Mesenchymal stem cell (in vitro differentiated cells and primary cell): ENCODE data around the gene RBM20.

Experiments
- DNase-seq: peaks from one replicate; pipeline ENCODE4 v3.0.0-alpha.2; 2013
- H2AFZ ChIP-seq: one replicate; pipeline ENCODE4 v1.6.1; 2013; ENCODE audit warnings: low read depth, mild to moderate bottlenecking, control low read depth, inconsistent platforms, low read length, moderate library complexity
- H2AK5ac ChIP-seq: 2 replicates; pipeline ENCODE4 v1.6.1; 2013; ENCODE audit warnings: low read length, moderate library complexity, mild to moderate bottlenecking, inconsistent platforms; ENCODE audit not compliant: severe bottlenecking
- H2BK120ac ChIP-seq: one replicate; pipeline ENCODE4 v1.6.1; 2013; ENCODE audit warnings: low read depth, mild to moderate bottlenecking, inconsistent platforms, low read length, moderate library complexity
- H2BK12ac ChIP-seq, 2 experiments: one replicate each; pipeline ENCODE4 v1.6.1; 2013; ENCODE audit warnings: inconsistent platforms in 2 of 2, low read length in 2 of 2, mild to moderate bottlenecking in 2 of 2, moderate library complexity in 2 of 2, control low read depth in 1 of 2
- H2BK15ac ChIP-seq: one replicate; pipeline ENCODE4 v1.6.1; 2013; ENCODE audit warnings: mild to moderate bottlenecking, low read depth, inconsistent platforms; ENCODE audit not compliant: poor library complexity, severe bottlenecking
- H2BK5ac ChIP-seq: 2 replicates; pipeline ENCODE4 v1.6.1; 2013; ENCODE audit warnings: low read depth, mild to moderate bottlenecking, low read length, control low read depth, inconsistent platforms; ENCODE audit not compliant: poor library complexity, severe bottlenecking
- H3K14ac ChIP-seq, 2 experiments: one replicate each; pipeline ENCODE4 v1.6.1; 2013; ENCODE audit warnings: inconsistent platforms in 2 of 2, low read length in 2 of 2, control low read depth in 1 of 2, mild to moderate bottlenecking in 1 of 2, moderate library complexity in 1 of 2
- H3K18ac ChIP-seq, 2 experiments: one replicate each; pipeline ENCODE4 v1.6.1; 2013; ENCODE audit warnings: inconsistent platforms in 2 of 2, low read length in 2 of 2, control low read depth in 1 of 2, low read depth in 1 of 2, mild to moderate bottlenecking in 1 of 2
- H3K23ac ChIP-seq, 2 experiments: one replicate each; pipeline ENCODE4 v1.6.1; 2013; ENCODE audit warnings: inconsistent platforms in 2 of 2, low read length in 2 of 2, mild to moderate bottlenecking in 2 of 2, moderate library complexity in 2 of 2, control low read depth in 1 of 2
- H3K27ac ChIP-seq: 2 replicates; pipeline ENCODE4 v1.5.1; 2013; ENCODE audit warnings: mild to moderate bottlenecking, moderate library complexity, low read length, control low read depth, inconsistent platforms; ENCODE audit not compliant: poor library complexity, severe bottlenecking
- H3K27me3 ChIP-seq, 2 experiments: 2 replicates each; pipeline versions ENCODE4 v1.6.1 to v1.7.0; 2013; ENCODE audit warnings: low read length in 2 of 2, mild to moderate bottlenecking in 2 of 2, moderate library complexity in 2 of 2, control low read depth in 1 of 2, inconsistent platforms in 1 of 2; ENCODE audit not compliant: control insufficient read depth in 1 of 2, insufficient read depth in 1 of 2
- H3K36me3 ChIP-seq, 2 experiments: 2 replicates each; pipeline versions ENCODE4 v1.6.1 to v1.7.0; 2013; ENCODE audit warnings: low read length in 2 of 2, control low read depth in 1 of 2, inconsistent platforms in 1 of 2, low read depth in 1 of 2, mild to moderate bottlenecking in 1 of 2; ENCODE audit not compliant: insufficient read depth in 2 of 2, control insufficient read depth in 1 of 2
- H3K4ac ChIP-seq, 2 experiments: one replicate each; pipeline ENCODE4 v1.6.1; 2013; ENCODE audit warnings: inconsistent platforms in 2 of 2, low read length in 2 of 2, mild to moderate bottlenecking in 2 of 2, moderate library complexity in 2 of 2, control low read depth in 1 of 2, low read depth in 1 of 2
- H3K4me1 ChIP-seq: 2 replicates; pipeline ENCODE4 v1.6.1; 2013; ENCODE audit warnings: low read depth, low read length, control low read depth; ENCODE audit not compliant: control insufficient read depth, insufficient read depth
- H3K4me2 ChIP-seq: 2 replicates; pipeline ENCODE4 v1.6.1; 2013; ENCODE audit warnings: low read length, mild to moderate bottlenecking, inconsistent platforms; ENCODE audit not compliant: poor library complexity, severe bottlenecking
- H3K4me3 ChIP-seq, 2 experiments: 2 replicates each; pipeline versions ENCODE4 v1.5.1 to v1.7.0; 2013; ENCODE audit warnings: low read length in 2 of 2, mild to moderate bottlenecking in 2 of 2, control low read depth in 1 of 2, low read depth in 1 of 2; ENCODE audit not compliant: insufficient read depth in 1 of 2
- H3K79me1 ChIP-seq: replicated peaks from 2 replicates; pipeline ENCODE4 v1.6.1; 2013; ENCODE audit warnings: mild to moderate bottlenecking, control low read depth, low read length, inconsistent platforms; ENCODE audit not compliant: poor library complexity, severe bottlenecking
- H3K9ac ChIP-seq: 2 replicates; pipeline ENCODE4 v1.7.0; 2013; ENCODE audit warnings: mild to moderate bottlenecking, low read length, moderate library complexity
- H3K9me3 ChIP-seq: 2 replicates; pipeline ENCODE4 v1.7.0; 2013; ENCODE audit warnings: mild to moderate bottlenecking, low read length; ENCODE audit not compliant: control insufficient read depth
- H4K8ac ChIP-seq: one replicate; pipeline ENCODE4 v1.6.1; 2013; ENCODE audit warnings: inconsistent platforms, mild to moderate bottlenecking, low read length, moderate library complexity
- H4K91ac ChIP-seq: one replicate; pipeline ENCODE4 v1.6.1; 2013; ENCODE audit warnings: mild to moderate bottlenecking, low read length, inconsistent platforms
- WGBS: methylation state at CpG from one replicate; pipeline ENCODE4 v1.1.7; 2013; ENCODE audit warnings: mixed read lengths; 5-methylcytosine and 5-hydroxymethylcytosine counted together

The RBM20 gene

GRCh38 chr10:110824660-110825059, 180.5 kb downstream of the RBM20 start:
- Histone ChIP-seq H2BK5ac (no peak overlapping the region), H4K8ac (no peak overlapping the region), H3K9me3 (no peaks in the 10 kb centered on the region), H3K79me1 (no peaks in the 10 kb centered on the region), H3K4ac (no peak overlapping the region), H3K27me3 (no peaks in the 10 kb centered on the region), H3K23ac (no peak overlapping the region), H2BK15ac (no peak overlapping the region), H3K27ac (no peak overlapping the region), H3K4me3 (no peak overlapping the region), H3K9ac (no peak overlapping the region), H3K4me1 (peaks cover 3% of the 10 kb centered on the region), H2BK120ac (no peak overlapping the region), H4K91ac (no peak overlapping the region), H3K18ac (no peak overlapping the region), H3K36me3 (no peaks in the 10 kb centered on the region), H2BK12ac (no peak overlapping the region), H3K4me2 (no peak overlapping the region), H2AFZ (no peak overlapping the region), H3K14ac (no peak overlapping the region), H2AK5ac (no peak overlapping the region)
- no peak for DNase-seq
- WGBS = 69% methylated on average over 5 of the region's 5 CpGs

GRCh38 chr10:110825508-110825907, 181.4 kb downstream of the RBM20 start:
- Histone ChIP-seq H3K9ac (no peak overlapping the region), H3K79me1 (no peaks in the 10 kb centered on the region), H2BK120ac (no peak overlapping the region), H3K36me3 (no peaks in the 10 kb centered on the region), H2AK5ac (no peak overlapping the region), H2AFZ (no peak overlapping the region), H2BK5ac (no peak overlapping the region), H2BK15ac (no peak overlapping the region), H3K27me3 (no peaks in the 10 kb centered on the region), H4K8ac (no peak overlapping the region), H4K91ac (no peak overlapping the region), H3K4me1 (peaks cover 3% of the 10 kb centered on the region), H3K4me2 (no peak overlapping the region), H3K4ac (no peak overlapping the region), H3K23ac (no peak overlapping the region), H3K14ac (no peak overlapping the region), H3K27ac (no peak overlapping the region), H2BK12ac (no peak overlapping the region), H3K9me3 (no peaks in the 10 kb centered on the region), H3K18ac (no peak overlapping the region), H3K4me3 (no peak overlapping the region)
- 88% methylated on average over 1 of the region's 1 CpG for WGBS
- no peak for DNase-seq

GRCh38 chr10:110827410-110827809, 183.3 kb downstream of the RBM20 start:
- Histone ChIP-seq H3K27me3 (no peaks in the 10 kb centered on the region), H2BK15ac (no peak overlapping the region), H3K27ac (no peak overlapping the region), H3K14ac (no peak overlapping the region), H3K4ac (no peak overlapping the region), H3K23ac (no peak overlapping the region), H3K36me3 (no peaks in the 10 kb centered on the region), H2BK12ac (no peak overlapping the region), H3K18ac (no peak overlapping the region), H2BK120ac (no peak overlapping the region), H2AK5ac (no peak overlapping the region), H2AFZ (no peak overlapping the region), H4K91ac (no peak overlapping the region), H3K4me2 (no peak overlapping the region), H3K9me3 (no peaks in the 10 kb centered on the region), H3K4me3 (no peak overlapping the region), H3K79me1 (no peaks in the 10 kb centered on the region), H4K8ac (no peak overlapping the region), H3K9ac (no peak overlapping the region), H3K4me1 (peaks cover 3% of the 10 kb centered on the region), H2BK5ac (no peak overlapping the region)
- 91% methylated on average over 2 of the region's 4 CpGs for WGBS
- DNase-seq = peak; percentile 27

- Histone ChIP-seq H3K9ac (no peak overlapping the region), H3K79me1 (no peaks in the 10 kb centered on the region), H2AFZ (no peak overlapping the region), H3K27ac (no peak overlapping the region), H3K4me3 (no peak overlapping the region), H3K4me2 (no peak overlapping the region), H2BK12ac (no peak overlapping the region), H3K27me3 (no peaks in the 10 kb centered on the region), H3K18ac (no peak overlapping the region), H3K36me3 (no peaks in the 10 kb centered on the region), H3K14ac (no peak overlapping the region), H2BK15ac (no peak overlapping the region), H2BK120ac (no peak overlapping the region), H2BK5ac (no peak overlapping the region), H3K9me3 (no peaks in the 10 kb centered on the region), H3K4me1 (peaks cover 3% of the 10 kb centered on the region), H3K23ac (no peak overlapping the region), H2AK5ac (no peak overlapping the region), H4K91ac (no peak overlapping the region), H4K8ac (no peak overlapping the region), H3K4ac (no peak overlapping the region)
- no peak for DNase-seq
- 86% methylated on average over 5 of the region's 8 CpGs for WGBS
Observed at GRCh38 chr10:110827875-110828274, 183.7 kb downstream of the RBM20 start.
